Fibroblast of peridontal ligament (primary cell): ENCODE results near the gene DUS2.
A peak's percentile ranks its signal among the peaks of the same experiment; 100 is the strongest.
"Not testable (repeated sequence)": the region's sequence is repeated elsewhere in the genome, so short reads cannot be mapped to it uniquely, and the experiment has no call there.

Experiments
- DNase-seq: peaks from one replicate; pipeline ENCODE4 v3.0.0-alpha.2; 2010; ENCODE audit errors: extremely low read depth

Gene DUS2

DNA sequence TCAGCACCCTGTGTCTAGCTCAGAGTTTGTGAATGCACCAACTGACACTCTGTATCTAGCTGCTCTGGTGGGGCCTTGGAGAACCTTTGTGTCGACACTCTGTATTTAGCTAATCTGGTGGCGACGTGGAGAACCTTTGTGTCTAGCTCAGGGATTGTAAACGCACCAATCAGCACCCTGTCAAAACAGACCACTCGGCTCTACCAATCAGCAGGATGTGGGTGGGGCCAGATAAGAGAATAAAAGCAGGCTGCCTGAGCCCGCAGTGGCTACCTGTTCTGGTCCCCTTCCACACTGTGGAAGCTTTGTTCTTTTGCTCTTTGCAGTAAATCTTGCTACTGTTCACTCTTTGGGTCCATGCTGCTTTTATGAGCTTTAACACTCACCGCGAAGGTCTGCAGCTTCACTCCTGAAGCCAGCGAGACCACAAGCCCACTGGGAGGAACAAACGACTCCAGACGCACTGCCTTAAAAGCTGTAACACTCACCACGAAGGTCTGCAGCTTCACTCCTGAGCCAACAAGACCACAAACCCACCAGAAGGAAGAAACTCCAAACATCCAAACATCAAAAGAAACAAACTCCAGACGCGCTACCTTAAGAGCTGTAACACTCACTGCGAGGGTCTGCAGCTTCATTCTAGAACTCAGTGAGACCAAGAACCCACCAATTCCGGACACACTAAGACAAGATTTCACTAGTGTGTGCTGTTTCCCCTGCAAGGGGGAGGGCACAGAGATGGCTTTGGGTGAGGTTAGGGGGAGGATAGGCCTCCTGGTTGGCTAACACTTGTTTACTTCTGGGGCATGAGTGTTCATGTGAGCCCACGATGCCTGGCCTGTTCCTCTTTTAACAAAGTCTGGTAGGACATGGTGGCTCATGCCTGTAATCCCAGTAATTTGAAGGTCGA, 24.1 kb upstream of the DUS2 start, which contains the start of gene DPEP2:
DPEP2 (minus strand) TSS at position 706 of the 910 bp plus-strand sequence. CDS start 6,272 bp downstream, outside the sequence.
- not testable (repeated sequence) for DNase-seq

GRCh38 chr16:67999985-68000384, 23.1 kb upstream of the DUS2 start:
- no peak for DNase-seq

DNA sequence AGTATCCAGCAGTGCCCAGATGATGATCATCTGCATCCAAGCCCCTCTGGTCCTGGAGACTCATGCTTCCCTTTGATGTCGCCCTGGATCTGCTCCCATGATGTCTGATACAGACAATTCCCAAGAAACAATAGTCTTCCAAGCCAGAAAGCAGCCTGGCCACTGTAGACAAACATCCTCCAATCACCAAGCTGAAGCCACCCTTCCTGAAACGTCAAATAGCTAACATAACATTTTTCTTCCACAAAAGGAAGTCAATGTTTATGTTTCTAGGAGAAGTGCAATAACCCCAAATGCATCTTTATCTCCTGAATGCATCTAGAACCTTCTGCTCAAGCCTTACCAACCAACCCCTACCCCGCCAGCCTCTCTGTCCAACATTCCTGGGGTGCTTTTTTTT, 22.6 kb upstream of the DUS2 start:
- DNase-seq, result no peak

- peak; percentile 83 for DNase-seq
Measured at GRCh38 chr16:68003031-68003430, 20.1 kb upstream of the DUS2 start.

GRCh38 chr16:68005211-68005610, 17.9 kb upstream of the DUS2 start:
- no peak for DNase-seq

- DNase-seq, result no peak
Measured at GRCh38 chr16:68005786-68006286, 17.2 kb upstream of the DUS2 start.

DNA sequence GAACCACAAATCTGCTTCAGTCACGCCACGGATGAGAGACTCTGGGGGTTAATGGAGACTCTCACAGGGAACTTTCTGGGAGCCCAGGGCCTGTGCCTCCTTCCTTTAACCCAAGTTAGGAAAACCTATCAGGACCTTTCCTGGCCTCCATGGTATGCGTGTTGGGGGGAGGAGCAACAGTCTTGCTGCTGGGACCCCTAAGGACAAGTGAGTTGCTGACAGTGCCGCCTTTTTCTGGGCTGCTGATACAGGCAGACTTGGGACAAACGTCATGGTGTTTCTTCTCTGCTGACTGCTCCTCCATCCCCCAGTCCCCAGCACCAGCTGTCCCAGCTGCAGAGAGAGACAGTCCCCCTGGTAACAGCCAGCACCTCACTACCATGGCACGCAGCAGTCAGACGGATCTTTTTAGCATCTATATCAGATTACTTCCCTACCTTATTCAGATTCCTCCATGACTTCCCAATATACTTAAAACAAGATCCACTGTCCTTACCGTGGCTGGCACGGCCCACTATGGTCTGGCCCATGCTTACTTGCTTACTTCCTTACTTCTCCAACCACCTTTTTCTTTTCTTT, 13.8 kb upstream of the DUS2 start:
- DNase-seq, result no peak

DNA sequence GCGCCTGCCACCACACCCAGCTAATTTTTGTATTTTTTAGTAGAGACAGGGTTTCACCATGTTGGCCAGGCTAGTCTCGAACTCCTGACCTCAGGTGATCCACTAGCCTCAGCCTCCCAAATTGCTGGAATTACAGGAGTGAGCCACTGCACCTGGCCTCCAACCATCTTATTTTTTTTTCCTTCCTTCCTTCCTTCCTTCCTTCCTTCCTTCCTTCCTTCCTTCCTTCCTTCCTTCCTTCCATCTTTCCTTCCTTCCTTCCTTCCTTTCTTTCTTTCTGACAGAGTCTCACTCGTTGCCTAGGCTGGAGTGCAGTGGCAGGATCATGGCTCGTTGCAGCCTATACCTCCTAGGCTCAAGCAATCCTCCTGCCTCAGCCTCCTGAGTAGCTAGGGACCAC, 13.2 kb upstream of the DUS2 start:
- not testable (repeated sequence) for DNase-seq

DNA sequence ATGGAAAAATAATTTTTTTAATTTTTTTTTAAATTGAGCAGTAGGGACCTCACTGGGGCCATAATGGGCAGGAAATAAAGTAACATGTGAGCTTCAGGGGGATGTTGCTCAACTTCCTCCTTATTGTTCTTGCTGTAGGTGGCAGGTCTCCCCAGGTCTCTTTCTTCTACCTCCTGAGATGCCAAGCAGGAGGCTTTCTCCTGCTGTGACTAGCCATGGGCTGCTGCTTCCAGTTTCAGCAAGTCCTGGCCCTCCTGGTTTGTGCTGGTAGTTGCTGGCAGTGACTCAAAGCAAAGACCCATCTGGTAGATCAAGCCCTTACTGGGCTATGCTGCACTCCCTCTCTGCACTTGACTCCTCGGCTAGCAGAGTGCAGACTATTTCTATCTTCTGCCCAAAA, 9.6 kb upstream of the DUS2 start:
- no peak for DNase-seq

- DNase-seq, result no peak
Measured at GRCh38 chr16:68015681-68016080, 7.4 kb upstream of the DUS2 start, which contains the start of gene DPEP2NB. TSS of gene DPEP2NB (minus strand) at chr16:68015911. CDS start at chr16:68015770, 141 bp downstream.

GRCh38 chr16:68019167-68019680, 3.9 kb upstream of the DUS2 start:
- no peak for DNase-seq

- DNase-seq, result no peak
Measured at GRCh38 chr16:68021490-68021889, 1.6 kb upstream of the DUS2 start.

DNA sequence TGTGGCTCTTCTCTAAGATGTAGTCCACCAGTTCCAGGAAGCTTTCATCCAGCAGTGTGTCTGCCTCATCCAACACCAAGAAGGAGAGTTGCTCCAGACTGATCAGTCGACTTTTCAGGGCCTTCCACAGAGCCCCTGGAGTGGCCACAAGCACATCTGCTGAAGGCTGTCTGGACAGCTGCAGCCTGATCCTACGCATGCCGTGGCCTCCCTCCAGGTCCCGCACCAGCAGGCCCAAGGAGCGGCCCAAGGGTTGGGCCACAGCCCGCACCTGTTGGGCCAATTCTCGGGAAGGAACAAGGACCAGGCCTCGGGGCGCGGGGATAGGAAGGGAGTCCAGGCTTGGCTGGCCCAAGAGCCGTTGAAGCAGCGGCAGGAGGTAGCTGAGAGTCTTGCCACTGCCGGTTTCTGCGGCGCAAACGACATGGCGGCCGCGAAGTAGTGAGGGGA, 781 bp upstream of the DUS2 start:
- no peak for DNase-seq

- no peak for DNase-seq
Measured at GRCh38 chr16:68028996-68029395, 5.9 kb downstream of the DUS2 start.

DNA sequence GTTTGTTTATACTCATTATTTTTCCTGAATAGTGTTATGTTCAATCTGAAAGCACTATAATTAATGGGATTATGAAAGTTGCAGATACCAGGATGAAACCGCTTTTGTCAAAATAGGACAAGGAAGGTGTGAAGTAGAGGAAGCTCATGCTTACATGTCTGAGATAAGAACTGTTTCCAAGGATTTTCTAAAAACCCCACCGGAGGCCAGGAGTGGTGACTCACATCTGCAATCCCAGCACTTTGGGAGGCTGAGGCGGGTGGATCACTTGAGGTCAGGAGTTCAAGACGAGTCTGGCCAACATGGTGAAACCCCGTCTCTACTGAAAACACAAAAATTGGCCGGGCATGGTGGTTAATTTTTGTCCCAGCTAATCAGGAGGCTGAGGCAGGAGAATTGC, 7.0 kb downstream of the DUS2 start:
- peak; percentile 34 for DNase-seq

GRCh38 chr16:68031951-68032350, 8.9 kb downstream of the DUS2 start:
- no peak for DNase-seq

GRCh38 chr16:68033101-68033500, 10.0 kb downstream of the DUS2 start:
- DNase-seq, result no peak

GRCh38 chr16:68035227-68035626, 12.1 kb downstream of the DUS2 start:
- no peak for DNase-seq

GRCh38 chr16:68037841-68038597, 14.9 kb downstream of the DUS2 start:
- DNase-seq, result no peak

- DNase-seq, result peak; percentile 56
Measured at GRCh38 chr16:68040506-68041288, 17.6 kb downstream of the DUS2 start.

- no peak for DNase-seq
Measured at GRCh38 chr16:68041783-68042182, 18.7 kb downstream of the DUS2 start.
